Upper lobe of left lung (tissue), 4 donors: ENCODE data around the gene UBE2K.

Source experiments
- CTCF ChIP-seq, 6 experiments: fragments of 450-650 bp in 4 of 6; fragments of 200-600 bp in 2 of 6; sonication (generic) in 2 of 6; IDR thresholded peaks; one replicate each; pipeline ENCODE4 v1.5.1; 2016 to 2019; ENCODE audit warnings: antibody characterized with exemption in 6 of 6
- EP300 ChIP-seq, 4 donors: sonication (generic); formaldehyde crosslinking; IDR thresholded peaks; one replicate each; pipeline ENCODE4 v1.5.1; 2017; ENCODE audit warnings: antibody characterized with exemption in 4 of 4, control low read depth in 2 of 4
- POLR2A ChIP-seq, 4 donors: fragments of 450-650 bp; IDR thresholded peaks; one replicate each; pipeline ENCODE4 v1.5.1; 2016 to 2017; ENCODE audit warnings: antibody characterized with exemption in 4 of 4, mild to moderate bottlenecking in 2 of 4
- POLR2AphosphoS5 ChIP-seq, 2 donors: sonication (generic); formaldehyde crosslinking; IDR thresholded peaks; one replicate each; pipeline ENCODE4 v1.5.1; 2017; ENCODE audit warnings: antibody characterized with exemption in 2 of 2

- TF ChIP-seq POLR2A (IDR thresholded peaks at IDR 0.05) (no peak), CTCF (IDR thresholded peaks at IDR 0.05) (no peak), POLR2AphosphoS5 (IDR thresholded peaks at IDR 0.05) (no peak), EP300 (IDR thresholded peaks at IDR 0.05) (no peak)
These were observed 2.6 kb downstream of the UBE2K start for GRCh38 chr4:39700554-39700953.
